Measurements from ENCODE around the gene MRPL39. TPM values are rescaled to one million over a fixed set of nuclear protein-coding genes. Genes with fewer than 3 reads are reported as not detected.

MRPL39 gene
- total RNA-seq, 1 donor from 2014 or later = 32.5 TPM

GRCh38 chr21:25567472-25567871 lies 39.8 kb downstream of the MRPL39 start:
- Histone ChIP-seq H4K20me1 (ENCODE audit: insufficient read depth, low read length) (no peaks in the 10 kb centered on the region), H3K4me2 (ENCODE audit: low read length) (peak overlapping the region; percentile 74), H3K79me2 (ENCODE audit: insufficient read depth, low read length) (peaks cover 74% of the 10 kb centered on the region), H3K36me3 (ENCODE audit: insufficient read depth, low read length) (peaks cover 19% of the 10 kb centered on the region), H3K4me1 (ENCODE audit: insufficient read depth, low read length) (peaks cover 31% of the 10 kb centered on the region), H3K9ac (ENCODE audit: low read length) (peak overlapping the region; percentile 50), H2AFZ (ENCODE audit: low read depth, low read length) (no peak overlapping the region), H3K27ac (ENCODE audit: low read depth, low read length) (no peak overlapping the region), H3K27me3 (ENCODE audit: insufficient read depth, low read length) (no peaks in the 10 kb centered on the region), H3K9me3 (ENCODE audit: insufficient read depth, low read depth, low read length) (no peaks in the 10 kb centered on the region), H3K4me3 (ENCODE audit: insufficient read depth, low read depth, low read length) (no peak overlapping the region)
- TF ChIP-seq CTCF (IDR thresholded peaks at IDR 0.05; ENCODE audit: insufficient read depth, low read depth, low read length) (no peak), EZH2 (IDR thresholded peaks at IDR 0.05; ENCODE audit: insufficient read depth, low read length) (no peak)
- no peaks in the 10 kb centered on the region for H3K9me3 Mint-ChIP-seq (ENCODE audit: unreplicated experiment)
- DNase-seq (ENCODE audit: low read depth) (no peak), FAIRE-seq (no peak)
- no peak overlapping the region for H3K27ac Mint-ChIP-seq (ENCODE audit: unreplicated experiment)
- no peak overlapping the region for H3K4me3 Mint-ChIP-seq (ENCODE audit: unreplicated experiment)
- no peaks in the 10 kb centered on the region for H3K36me3 Mint-ChIP-seq (ENCODE audit: low read depth, unreplicated experiment)
- no peaks in the 10 kb centered on the region for H3K27me3 Mint-ChIP-seq (ENCODE audit: low read depth, unreplicated experiment)
- peaks cover 25% of the 10 kb centered on the region for H3K4me1 Mint-ChIP-seq (ENCODE audit: low read depth, unreplicated experiment)

- Histone ChIP-seq H3K9me3 (ENCODE audit: insufficient read depth, low read depth, low read length) (no peaks in the 10 kb centered on the region), H3K27me3 (ENCODE audit: insufficient read depth, low read length) (no peaks in the 10 kb centered on the region), H3K27ac (ENCODE audit: low read depth, low read length) (no peak overlapping the region), H4K20me1 (ENCODE audit: insufficient read depth, low read length) (no peaks in the 10 kb centered on the region), H3K4me3 (ENCODE audit: insufficient read depth, low read depth, low read length) (no peak overlapping the region), H2AFZ (ENCODE audit: low read depth, low read length) (no peak overlapping the region), H3K4me1 (ENCODE audit: insufficient read depth, low read length) (peaks cover 31% of the 10 kb centered on the region), H3K4me2 (ENCODE audit: low read length) (no peak overlapping the region), H3K9ac (ENCODE audit: low read length) (no peak overlapping the region), H3K79me2 (ENCODE audit: insufficient read depth, low read length) (peaks cover 77% of the 10 kb centered on the region), H3K36me3 (ENCODE audit: insufficient read depth, low read length) (peaks cover 19% of the 10 kb centered on the region)
- TF ChIP-seq EZH2 (IDR thresholded peaks at IDR 0.05; ENCODE audit: insufficient read depth, low read length) (no peak), CTCF (IDR thresholded peaks at IDR 0.05; ENCODE audit: insufficient read depth, low read depth, low read length) (no peak)
- DNase-seq (ENCODE audit: low read depth) = no peak
- H3K9me3 Mint-ChIP-seq (ENCODE audit: unreplicated experiment) = no peaks in the 10 kb centered on the region
- H3K27ac Mint-ChIP-seq (ENCODE audit: unreplicated experiment) = no peak overlapping the region
- H3K4me3 Mint-ChIP-seq (ENCODE audit: unreplicated experiment) = no peak overlapping the region
- no peaks in the 10 kb centered on the region for H3K36me3 Mint-ChIP-seq (ENCODE audit: low read depth, unreplicated experiment)
- no peaks in the 10 kb centered on the region for H3K27me3 Mint-ChIP-seq (ENCODE audit: low read depth, unreplicated experiment)
- peaks cover 24% of the 10 kb centered on the region for H3K4me1 Mint-ChIP-seq (ENCODE audit: low read depth, unreplicated experiment)
- no peak for FAIRE-seq
These were observed 40.6 kb downstream of the MRPL39 start for GRCh38 chr21:25566645-25567044.

GRCh38 chr21:25565272-25566211 lies 41.7 kb downstream of the MRPL39 start:
- H3K79me2 ChIP-seq (ENCODE audit: insufficient read depth, low read length) = peaks cover 71% of the 10 kb centered on the region
- H3K4me3 ChIP-seq (ENCODE audit: insufficient read depth, low read depth, low read length) = no peak overlapping the region
- FAIRE-seq = no peak

More at GRCh38 chr21:25565272-25566211, 41.7 kb downstream of the MRPL39 start:
- H3K4me1 ChIP-seq (ENCODE audit: insufficient read depth, low read length) = peaks cover 35% of the 10 kb centered on the region
- Mint-ChIP-seq H3K9me3 (ENCODE audit: unreplicated experiment) (no peaks in the 10 kb centered on the region), H3K4me3 (ENCODE audit: unreplicated experiment) (no peak overlapping the region), H3K27me3 (ENCODE audit: low read depth, unreplicated experiment) (no peaks in the 10 kb centered on the region), H3K36me3 (ENCODE audit: low read depth, unreplicated experiment) (peaks cover 2% of the 10 kb centered on the region), H3K4me1 (ENCODE audit: low read depth, unreplicated experiment) (peaks cover 27% of the 10 kb centered on the region), H3K27ac (ENCODE audit: unreplicated experiment) (no peak overlapping the region)
- peak overlapping the region; percentile 5 for H3K4me2 ChIP-seq (ENCODE audit: low read length)
- no peak overlapping the region for H3K27ac ChIP-seq (ENCODE audit: low read depth, low read length)
- no peaks in the 10 kb centered on the region for H4K20me1 ChIP-seq (ENCODE audit: insufficient read depth, low read length)
- no peak for TF ChIP-seq EZH2 (IDR thresholded peaks at IDR 0.05; ENCODE audit: insufficient read depth, low read length)
- no peak for TF ChIP-seq CTCF (IDR thresholded peaks at IDR 0.05; ENCODE audit: insufficient read depth, low read depth, low read length)
- H2AFZ ChIP-seq (ENCODE audit: low read depth, low read length) = no peak overlapping the region
- no peak for DNase-seq (ENCODE audit: low read depth)
- peaks cover 19% of the 10 kb centered on the region for H3K36me3 ChIP-seq (ENCODE audit: insufficient read depth, low read length)
- H3K27me3 ChIP-seq (ENCODE audit: insufficient read depth, low read length) = no peaks in the 10 kb centered on the region
- H3K9me3 ChIP-seq (ENCODE audit: insufficient read depth, low read depth, low read length) = no peaks in the 10 kb centered on the region
- no peak overlapping the region for H3K9ac ChIP-seq (ENCODE audit: low read length)
